ENCODE results near the gene BLOC1S3.

DNA sequence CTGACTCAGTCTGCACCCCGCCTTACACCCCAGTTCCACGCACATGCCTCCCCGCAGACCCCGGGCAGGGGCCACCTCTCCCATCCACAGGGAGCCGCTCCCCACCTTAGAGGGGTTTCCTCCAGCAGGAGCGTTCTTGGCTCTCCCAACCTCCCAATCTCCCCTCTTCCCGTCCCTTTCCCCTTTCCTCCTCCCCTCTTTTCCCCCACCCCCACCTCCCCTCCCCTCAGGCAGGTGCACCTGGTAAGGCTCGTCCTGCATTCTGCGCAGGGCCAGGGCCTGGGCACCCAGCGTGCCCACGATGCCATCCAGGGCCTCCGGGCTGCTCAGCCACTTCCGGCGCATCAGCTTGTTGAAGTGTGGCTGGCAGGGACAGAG lies 39.4 kb downstream of the BLOC1S3 start:
- TF ChIP-seq, protein P1, sequence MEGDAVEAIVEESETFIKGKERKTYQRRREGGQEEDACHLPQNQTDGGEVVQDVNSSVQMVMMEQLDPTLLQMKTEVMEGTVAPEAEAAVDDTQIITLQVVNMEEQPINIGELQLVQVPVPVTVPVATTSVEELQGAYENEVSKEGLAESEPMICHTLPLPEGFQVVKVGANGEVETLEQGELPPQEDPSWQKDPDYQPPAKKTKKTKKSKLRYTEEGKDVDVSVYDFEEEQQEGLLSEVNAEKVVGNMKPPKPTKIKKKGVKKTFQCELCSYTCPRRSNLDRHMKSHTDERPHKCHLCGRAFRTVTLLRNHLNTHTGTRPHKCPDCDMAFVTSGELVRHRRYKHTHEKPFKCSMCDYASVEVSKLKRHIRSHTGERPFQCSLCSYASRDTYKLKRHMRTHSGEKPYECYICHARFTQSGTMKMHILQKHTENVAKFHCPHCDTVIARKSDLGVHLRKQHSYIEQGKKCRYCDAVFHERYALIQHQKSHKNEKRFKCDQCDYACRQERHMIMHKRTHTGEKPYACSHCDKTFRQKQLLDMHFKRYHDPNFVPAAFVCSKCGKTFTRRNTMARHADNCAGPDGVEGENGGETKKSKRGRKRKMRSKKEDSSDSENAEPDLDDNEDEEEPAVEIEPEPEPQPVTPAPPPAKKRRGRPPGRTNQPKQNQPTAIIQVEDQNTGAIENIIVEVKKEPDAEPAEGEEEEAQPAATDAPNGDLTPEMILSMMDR (optimal IDR thresholded peaks at IDR 0.05 in 1 of 3, IDR thresholded peaks at IDR 0.05 in 1 of 3, conservative IDR thresholded peaks at IDR 0.05 in 1 of 3; ENCODE audit: extremely low read depth in 1 of 3, insufficient read depth in 2 of 3, low read length in 3 of 3) = no peak
- TF ChIP-seq EZH2 (IDR thresholded peaks at IDR 0.05; ENCODE audit: low read length) = no peak

Measured in keratinocyte (primary cell).